ENCODE measurements around the gene GABRG3. TPM values are rescaled to one million over a fixed set of nuclear protein-coding genes. Genes with fewer than 3 reads are reported as not detected.

Gene GABRG3
- total and polyA plus RNA-seq, 8 donors: 0.35 TPM; not detected in 7

- Histone ChIP-seq H3K4me1 (no peaks in the 10 kb centered on the region), H3K27me3 (peaks cover 0 to 10% (median 0%) of the 10 kb centered on the region in 4 donors), H3K27ac (no peak overlapping the region), H3K36me3 (no peaks in the 10 kb centered on the region), H3K4me3 (no peak overlapping the region), H3K9me3 (no peaks in the 10 kb centered on the region)
- intact Hi-C loops (cut with DNase I): loop anchor here in 1 of 3 donors (5.0 kb wide), 1 partner anchor 125 kb away; no protein-coding TSS in a partner anchor
- peak; percentile 21 to 81 (median 46) for TF ChIP-seq CTCF (IDR thresholded peaks at IDR 0.05)
- DNase-seq: peak in 3 of 6 donors; percentile 29 to 54 (median 47)
- no peak for FAIRE-seq
- WGBS, 2 donors: 23 to 30% methylated on average over 10 of the region's 10 CpGs
- ATAC-seq: peak; percentile 61 to 95 (median 90)
Observed at GRCh38 chr15:27017168-27017809, 46.3 kb downstream of the GABRG3 start.

DNA sequence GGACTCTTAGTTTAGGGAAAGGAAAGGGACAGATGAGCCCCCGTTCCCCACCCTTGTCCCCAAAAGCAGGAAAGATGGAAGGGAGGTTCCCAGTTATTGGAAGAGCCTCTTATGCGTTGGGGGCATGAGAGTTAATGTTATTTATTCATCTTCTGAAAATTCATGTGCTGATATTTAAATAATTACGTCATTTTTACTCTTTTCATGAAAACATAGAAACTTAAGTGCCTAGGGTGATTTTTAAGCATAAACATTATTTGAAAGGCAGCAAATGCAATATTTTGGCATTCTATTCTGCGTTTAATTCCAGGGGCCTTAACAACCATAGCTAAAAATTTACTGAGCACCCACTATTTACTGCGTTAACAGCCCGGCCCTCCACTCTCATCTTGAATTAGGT lies 48.7 kb downstream of the GABRG3 start:
- peaks cover 0 to 10% (median 0%) of the 10 kb centered on the region in 4 donors for H3K27me3 ChIP-seq
- intact Hi-C loops (cut with DNase I): loop anchor here in 1 of 3 donors (5.0 kb wide), 1 partner anchor 127 kb away; no protein-coding TSS in a partner anchor
- no peaks in the 10 kb centered on the region for H3K36me3 ChIP-seq
- no peak for FAIRE-seq
- no peak overlapping the region for H3K4me3 ChIP-seq
- no peak for DNase-seq
- no peak overlapping the region for H3K27ac ChIP-seq
- H3K9me3 ChIP-seq: no peaks in the 10 kb centered on the region
- no peaks in the 10 kb centered on the region for H3K4me1 ChIP-seq
- ATAC-seq: no peak
- no peak for TF ChIP-seq CTCF (IDR thresholded peaks at IDR 0.05)
- 50 to 59% methylated on average over 6 of the region's 6 CpGs for WGBS, 2 donors

DNA sequence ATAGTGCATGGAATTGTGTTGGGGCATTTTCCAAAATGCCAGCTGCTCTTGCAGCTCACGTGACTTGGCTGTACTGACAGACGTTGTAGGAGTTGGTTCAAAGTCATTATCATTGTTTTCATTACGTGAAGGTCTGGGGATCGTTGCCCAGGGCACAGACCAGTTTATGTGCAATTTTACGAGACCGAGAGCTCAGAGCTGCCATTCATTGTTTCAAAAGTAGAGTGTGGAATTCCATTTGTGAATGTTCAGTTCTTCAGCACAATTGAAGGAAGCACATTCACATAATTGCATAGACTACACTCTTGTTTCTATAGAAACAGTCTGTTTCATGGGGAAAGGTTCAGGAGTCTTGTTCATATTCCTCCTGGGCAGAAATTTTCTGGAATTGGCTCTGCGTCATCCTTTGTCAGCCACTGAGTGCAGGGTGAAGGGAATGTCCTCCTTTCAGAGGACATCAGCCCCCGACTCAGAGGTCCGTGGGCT lies 54.5 kb downstream of the GABRG3 start:
- no peak for ATAC-seq
- DNase-seq: no peak
- Histone ChIP-seq H3K36me3 (no peaks in the 10 kb centered on the region), H3K27me3 (no peaks in the 10 kb centered on the region), H3K4me3 (no peak overlapping the region), H3K27ac (no peak overlapping the region), H3K4me1 (no peaks in the 10 kb centered on the region), H3K9me3 (no peaks in the 10 kb centered on the region)
- TF ChIP-seq CTCF (IDR thresholded peaks at IDR 0.05): no peak
- 39 to 49% methylated on average over 9 of the region's 9 CpGs for WGBS, 2 donors
- no peak for FAIRE-seq
- intact Hi-C loops (cut with DNase I): no loop called here

- DNase-seq (no peak), ATAC-seq (no peak), FAIRE-seq (no peak)
- intact Hi-C loops (cut with DNase I): no loop called here
- no peaks in the 10 kb centered on the region for H3K4me1 ChIP-seq
- 37 to 41% methylated on average over 6 of the region's 6 CpGs for WGBS, 2 donors
- H3K27ac ChIP-seq: no peak overlapping the region
- no peaks in the 10 kb centered on the region for H3K36me3 ChIP-seq
- H3K4me3 ChIP-seq: no peak overlapping the region
- no peaks in the 10 kb centered on the region for H3K27me3 ChIP-seq
- no peaks in the 10 kb centered on the region for H3K9me3 ChIP-seq
- TF ChIP-seq CTCF (IDR thresholded peaks at IDR 0.05): no peak
Observed at GRCh38 chr15:27027229-27027628, 56.2 kb downstream of the GABRG3 start.

DNA sequence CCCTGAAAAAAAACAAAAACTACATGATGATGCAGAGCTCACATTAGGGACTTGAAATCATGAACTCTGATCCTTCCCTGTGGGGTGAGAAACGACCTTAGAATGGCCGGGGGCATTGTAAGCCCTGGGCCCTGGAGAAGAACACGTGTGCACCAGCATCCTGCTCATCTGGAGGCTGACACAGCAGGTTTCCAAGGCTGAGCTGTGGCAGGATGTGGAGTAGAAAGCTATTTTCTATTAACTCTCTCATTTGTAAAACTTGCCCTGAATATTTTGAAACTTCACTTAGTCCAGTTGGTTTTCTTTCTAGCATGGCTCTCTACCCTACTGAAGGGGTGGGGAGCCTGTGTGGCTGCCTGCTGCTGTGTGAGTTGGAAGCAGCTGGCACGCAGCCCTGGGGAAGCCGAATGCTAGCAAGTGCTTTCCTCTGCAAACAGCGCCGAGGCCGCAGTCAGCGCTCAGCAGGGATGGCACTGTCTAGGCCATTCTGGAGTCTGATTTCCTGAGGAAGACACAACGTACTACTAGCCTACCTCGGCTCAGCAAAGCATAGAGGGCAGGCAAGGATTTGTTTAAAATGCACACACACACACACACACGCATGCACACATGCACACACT lies 58.0 kb downstream of the GABRG3 start:
- TF ChIP-seq CTCF (IDR thresholded peaks at IDR 0.05): no peak
- intact Hi-C loops (cut with DNase I): no loop called here
- Histone ChIP-seq H3K9me3 (no peaks in the 10 kb centered on the region), H3K27me3 (no peaks in the 10 kb centered on the region), H3K36me3 (no peaks in the 10 kb centered on the region), H3K4me3 (no peak overlapping the region), H3K4me1 (no peaks in the 10 kb centered on the region), H3K27ac (no peak overlapping the region)
- FAIRE-seq: no peak
- no peak for ATAC-seq
- DNase-seq: no peak
- WGBS, 2 donors: 40 to 53% methylated on average over 12 of the region's 12 CpGs
